Measurements from ENCODE around the gene INTS7. TPM values are rescaled to one million over a fixed set of nuclear protein-coding genes. Genes with fewer than 3 reads are reported as not detected.
"Not testable (repeated sequence)": the region's sequence is repeated elsewhere in the genome, so short reads cannot be mapped to it uniquely, and the experiment has no call there.

INTS7 gene
- total RNA-seq, 1 experiment from 2014 or later: 35.5 TPM

DNA sequence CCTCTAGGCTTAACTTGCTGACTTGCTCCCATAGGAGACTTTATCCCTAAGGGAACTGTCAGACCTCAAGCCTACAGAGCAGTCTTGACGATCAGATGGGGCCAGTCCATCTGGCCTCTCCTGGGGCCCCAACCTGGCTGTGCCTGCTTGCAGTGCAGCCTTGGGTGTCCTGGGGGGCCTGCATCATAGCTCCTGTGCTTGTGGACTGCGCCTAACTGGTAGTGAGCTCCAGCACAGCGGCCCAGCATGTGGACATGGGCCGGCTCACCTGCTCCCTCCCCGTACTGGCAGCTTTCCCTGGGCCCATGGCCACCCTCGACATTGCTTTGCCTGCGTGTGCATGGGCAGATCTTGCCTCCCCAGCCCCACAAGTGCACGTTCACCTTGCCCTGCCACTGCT, 76.1 kb downstream of the INTS7 start:
- H3K4me3 ChIP-seq (ENCODE audit: low read depth in 2 of 2, low read length in 2 of 2): no peak overlapping the region
- ChIA-PET POLR2A (no interaction called here), CTCF (no interaction called here)
- peaks cover 3% of the 10 kb centered on the region; the same call in 1 of the 2 replicates for H3K36me3 ChIP-seq (ENCODE audit: control insufficient read depth, insufficient read depth, low read length)
- ATAC-seq (no peak), DNase-seq (ENCODE audit: low read depth, low spot score) (no peak)
- TF ChIP-seq SIN3A (IDR thresholded peaks at IDR 0.05; ENCODE audit: borderline replicate concordance, insufficient read depth, low read depth, low read length): no peak
- TF ChIP-seq, protein P1, sequence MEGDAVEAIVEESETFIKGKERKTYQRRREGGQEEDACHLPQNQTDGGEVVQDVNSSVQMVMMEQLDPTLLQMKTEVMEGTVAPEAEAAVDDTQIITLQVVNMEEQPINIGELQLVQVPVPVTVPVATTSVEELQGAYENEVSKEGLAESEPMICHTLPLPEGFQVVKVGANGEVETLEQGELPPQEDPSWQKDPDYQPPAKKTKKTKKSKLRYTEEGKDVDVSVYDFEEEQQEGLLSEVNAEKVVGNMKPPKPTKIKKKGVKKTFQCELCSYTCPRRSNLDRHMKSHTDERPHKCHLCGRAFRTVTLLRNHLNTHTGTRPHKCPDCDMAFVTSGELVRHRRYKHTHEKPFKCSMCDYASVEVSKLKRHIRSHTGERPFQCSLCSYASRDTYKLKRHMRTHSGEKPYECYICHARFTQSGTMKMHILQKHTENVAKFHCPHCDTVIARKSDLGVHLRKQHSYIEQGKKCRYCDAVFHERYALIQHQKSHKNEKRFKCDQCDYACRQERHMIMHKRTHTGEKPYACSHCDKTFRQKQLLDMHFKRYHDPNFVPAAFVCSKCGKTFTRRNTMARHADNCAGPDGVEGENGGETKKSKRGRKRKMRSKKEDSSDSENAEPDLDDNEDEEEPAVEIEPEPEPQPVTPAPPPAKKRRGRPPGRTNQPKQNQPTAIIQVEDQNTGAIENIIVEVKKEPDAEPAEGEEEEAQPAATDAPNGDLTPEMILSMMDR (IDR thresholded peaks at IDR 0.05): no peak
- no peak for TF ChIP-seq TCF7L2 (IDR thresholded peaks at IDR 0.05; ENCODE audit: low read depth, low read length)
- no peak for TF ChIP-seq POLR2AphosphoS5 (IDR thresholded peaks at IDR 0.05; ENCODE audit: low read depth, low read length)
- TF ChIP-seq, protein P2, sequence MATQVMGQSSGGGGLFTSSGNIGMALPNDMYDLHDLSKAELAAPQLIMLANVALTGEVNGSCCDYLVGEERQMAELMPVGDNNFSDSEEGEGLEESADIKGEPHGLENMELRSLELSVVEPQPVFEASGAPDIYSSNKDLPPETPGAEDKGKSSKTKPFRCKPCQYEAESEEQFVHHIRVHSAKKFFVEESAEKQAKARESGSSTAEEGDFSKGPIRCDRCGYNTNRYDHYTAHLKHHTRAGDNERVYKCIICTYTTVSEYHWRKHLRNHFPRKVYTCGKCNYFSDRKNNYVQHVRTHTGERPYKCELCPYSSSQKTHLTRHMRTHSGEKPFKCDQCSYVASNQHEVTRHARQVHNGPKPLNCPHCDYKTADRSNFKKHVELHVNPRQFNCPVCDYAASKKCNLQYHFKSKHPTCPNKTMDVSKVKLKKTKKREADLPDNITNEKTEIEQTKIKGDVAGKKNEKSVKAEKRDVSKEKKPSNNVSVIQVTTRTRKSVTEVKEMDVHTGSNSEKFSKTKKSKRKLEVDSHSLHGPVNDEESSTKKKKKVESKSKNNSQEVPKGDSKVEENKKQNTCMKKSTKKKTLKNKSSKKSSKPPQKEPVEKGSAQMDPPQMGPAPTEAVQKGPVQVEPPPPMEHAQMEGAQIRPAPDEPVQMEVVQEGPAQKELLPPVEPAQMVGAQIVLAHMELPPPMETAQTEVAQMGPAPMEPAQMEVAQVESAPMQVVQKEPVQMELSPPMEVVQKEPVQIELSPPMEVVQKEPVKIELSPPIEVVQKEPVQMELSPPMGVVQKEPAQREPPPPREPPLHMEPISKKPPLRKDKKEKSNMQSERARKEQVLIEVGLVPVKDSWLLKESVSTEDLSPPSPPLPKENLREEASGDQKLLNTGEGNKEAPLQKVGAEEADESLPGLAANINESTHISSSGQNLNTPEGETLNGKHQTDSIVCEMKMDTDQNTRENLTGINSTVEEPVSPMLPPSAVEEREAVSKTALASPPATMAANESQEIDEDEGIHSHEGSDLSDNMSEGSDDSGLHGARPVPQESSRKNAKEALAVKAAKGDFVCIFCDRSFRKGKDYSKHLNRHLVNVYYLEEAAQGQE (IDR thresholded peaks at IDR 0.05; ENCODE audit: insufficient read depth in 1 of 2, low read depth in 2 of 2, low read length in 1 of 2): no peak
- H3K4me1 ChIP-seq (ENCODE audit: control insufficient read depth, insufficient read depth, low read length): no peaks in the 10 kb centered on the region
- no peaks in the 10 kb centered on the region for H3K27me3 ChIP-seq (ENCODE audit: control insufficient read depth, insufficient read depth, low read length)
- BruUV-seq (replicated peaks): no TSS peak
- in situ Hi-C loops (cut with HindIII; ENCODE audit: low pct_unique_long_range_greater_than_20kb, low sequenced_read_pairs): no loop called here
- no peak overlapping the region for H3K27ac ChIP-seq (ENCODE audit: low read length)
- intact Hi-C loops (cut with micrococcal nuclease; ENCODE audit: unreplicated experiment): no loop called here
- no peaks in the 10 kb centered on the region for H3K9me3 ChIP-seq (ENCODE audit: control insufficient read depth, insufficient read depth, low read depth, low read length)

DNA sequence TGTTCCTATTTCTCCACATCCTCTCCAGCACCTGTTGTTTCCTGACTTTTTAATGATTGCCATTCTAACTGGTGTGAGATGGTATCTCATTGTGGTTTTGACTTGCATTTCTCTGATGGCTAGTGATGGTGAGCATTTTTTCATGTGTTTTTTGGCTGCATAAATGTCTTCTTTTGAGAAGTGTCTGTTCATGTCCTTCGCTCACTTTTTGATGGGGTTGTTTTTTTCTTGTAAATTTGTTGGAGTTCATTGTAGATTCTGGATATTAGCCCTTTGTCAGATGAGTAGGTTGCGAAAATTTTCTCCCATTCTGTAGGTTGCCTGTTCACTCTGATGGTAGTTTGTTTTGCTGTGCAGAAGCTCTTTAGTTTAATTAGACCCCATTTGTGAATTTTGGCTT, 81.3 kb downstream of the INTS7 start:
- H3K4me1 ChIP-seq (ENCODE audit: control insufficient read depth, insufficient read depth, low read length); H3K9me3 ChIP-seq (ENCODE audit: control insufficient read depth, insufficient read depth, low read depth, low read length); ATAC-seq; DNase-seq (ENCODE audit: low read depth, low spot score); H3K36me3 ChIP-seq (ENCODE audit: control insufficient read depth, insufficient read depth, low read length); intact Hi-C loops (cut with micrococcal nuclease; ENCODE audit: unreplicated experiment); CTCF ChIA-PET; H3K4me3 ChIP-seq (ENCODE audit: low read depth in 2 of 2, low read length in 2 of 2); in situ Hi-C loops (cut with HindIII; ENCODE audit: low pct_unique_long_range_greater_than_20kb, low sequenced_read_pairs); H3K27ac ChIP-seq (ENCODE audit: low read length); H3K27me3 ChIP-seq (ENCODE audit: control insufficient read depth, insufficient read depth, low read length); POLR2A ChIA-PET; BruUV-seq (replicated peaks): not testable (repeated sequence)

DNA sequence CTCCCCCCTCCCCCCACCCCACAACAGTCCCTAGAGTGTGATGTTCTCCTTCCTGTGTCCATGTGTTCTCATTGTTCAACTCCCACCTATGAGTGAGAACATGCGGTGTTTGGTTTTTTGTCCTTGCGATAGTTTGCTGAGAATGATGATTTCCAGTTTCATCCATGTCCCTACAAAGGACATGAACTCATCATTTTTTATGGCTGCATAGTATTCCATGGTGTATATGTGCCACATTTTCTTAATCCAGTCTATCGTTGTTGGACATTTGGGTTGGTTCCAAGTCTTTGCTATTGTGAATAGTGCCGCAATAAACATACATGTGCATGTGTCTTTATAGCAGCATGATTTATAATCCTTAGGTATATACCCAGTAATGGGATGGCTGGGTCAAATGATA, 81.8 kb downstream of the INTS7 start:
- intact Hi-C loops (cut with micrococcal nuclease; ENCODE audit: unreplicated experiment): not testable (repeated sequence)

More for the DNA sequence above, 81.8 kb downstream of the INTS7 start:
- POLR2A ChIA-PET; H3K27me3 ChIP-seq (ENCODE audit: control insufficient read depth, insufficient read depth, low read length); ATAC-seq; H3K4me1 ChIP-seq (ENCODE audit: control insufficient read depth, insufficient read depth, low read length); BruUV-seq (replicated peaks); H3K36me3 ChIP-seq (ENCODE audit: control insufficient read depth, insufficient read depth, low read length); H3K4me3 ChIP-seq (ENCODE audit: low read depth in 2 of 2, low read length in 2 of 2); DNase-seq (ENCODE audit: low read depth, low spot score); in situ Hi-C loops (cut with HindIII; ENCODE audit: low pct_unique_long_range_greater_than_20kb, low sequenced_read_pairs); H3K27ac ChIP-seq (ENCODE audit: low read length); H3K9me3 ChIP-seq (ENCODE audit: control insufficient read depth, insufficient read depth, low read depth, low read length); CTCF ChIA-PET: not testable (repeated sequence)
